ENCODE measurements around the gene FER1L5.

- TF ChIP-seq EZH2 (IDR thresholded peaks at IDR 0.05) (no peak), CTCF (IDR thresholded peaks at IDR 0.05 in 2 of 3, conservative IDR thresholded peaks at IDR 0.05 in 1 of 3; ENCODE audit: borderline replicate concordance in 1 of 3, insufficient read depth in 1 of 3, low read depth in 2 of 3, low read length in 2 of 3) (no peak), CEBPB (IDR thresholded peaks at IDR 0.05; ENCODE audit: low read depth) (no peak), YY1 (IDR thresholded peaks at IDR 0.05; ENCODE audit: extremely low read depth, insufficient replicate concordance, low read depth, low read length) (no peak)
These were observed 5.1 kb downstream of the FER1L5 start for GRCh38 chr2:96647681-96648080.
